GM18870 (cell line): Measurements from ENCODE around the gene CR2.
"Not testable (repeated sequence)": the region's sequence is repeated elsewhere in the genome, so short reads cannot be mapped to it uniquely, and the experiment has no call there.

Experiments used
- ATAC-seq: cut with Tn5 transposase; IDR thresholded peaks from one replicate; pipeline ENCODE4 v1.9.1; 2021; ENCODE audit warnings: moderate library complexity; ENCODE audit not compliant: unreplicated experiment

Gene CR2

DNA sequence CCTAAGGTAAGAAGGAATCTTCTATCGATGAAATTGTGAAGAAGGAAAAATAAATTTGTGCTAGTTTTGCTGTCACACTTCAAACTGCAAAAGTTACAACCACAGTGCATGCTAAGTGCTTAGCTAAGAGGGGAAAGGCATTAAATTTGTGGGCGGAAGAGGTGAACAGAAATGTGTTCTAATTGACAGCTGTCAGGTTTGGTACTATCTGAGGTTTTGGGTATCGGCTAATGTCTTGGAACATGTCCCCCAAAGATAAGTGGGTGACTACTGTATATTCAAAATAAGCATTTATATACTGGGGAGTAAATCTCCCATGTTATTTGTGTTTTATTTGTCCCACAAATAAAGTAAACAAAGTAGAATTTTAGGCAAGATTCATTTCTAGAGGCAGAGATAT is 49.8 kb downstream of the CR2 start:
- no peak for ATAC-seq

DNA sequence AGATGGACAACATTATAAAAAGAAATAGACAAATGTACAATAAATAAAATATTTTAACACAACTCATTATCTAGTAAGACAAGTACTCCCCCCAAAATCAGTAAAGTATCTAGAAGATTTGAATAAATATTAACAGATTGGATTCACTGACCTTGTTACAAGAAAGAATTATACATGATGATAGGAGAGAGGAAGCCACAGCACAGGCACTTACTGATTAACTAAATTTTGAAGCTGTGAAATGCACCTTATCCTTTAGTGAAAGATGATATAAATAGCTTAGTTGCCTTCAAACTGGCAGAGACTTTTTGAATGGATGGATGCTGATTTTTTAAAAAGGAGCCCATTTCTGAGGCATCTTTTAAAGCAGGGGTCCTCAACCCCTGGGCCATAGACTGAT is 50.3 kb downstream of the CR2 start:
- no peak for ATAC-seq

DNA sequence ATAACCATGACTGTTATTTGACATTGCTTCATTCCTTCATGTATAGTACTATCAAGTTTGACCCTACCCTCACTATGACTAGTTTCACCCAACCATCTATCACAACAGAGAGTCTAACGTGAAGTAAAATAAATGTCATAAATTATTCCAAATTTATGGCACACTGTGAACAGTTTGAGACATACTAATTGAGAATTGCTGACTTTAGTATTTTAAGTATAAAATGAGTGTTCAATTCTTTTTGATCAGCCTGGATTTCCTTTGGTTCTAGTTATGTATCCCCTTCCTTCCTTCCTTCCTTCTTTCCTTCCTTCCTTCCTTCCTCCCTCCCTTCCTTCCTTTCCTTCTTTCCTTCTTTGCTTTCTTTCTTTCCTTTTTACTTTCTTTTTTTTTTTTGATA is 56.3 kb downstream of the CR2 start:
- no peak for ATAC-seq

DNA sequence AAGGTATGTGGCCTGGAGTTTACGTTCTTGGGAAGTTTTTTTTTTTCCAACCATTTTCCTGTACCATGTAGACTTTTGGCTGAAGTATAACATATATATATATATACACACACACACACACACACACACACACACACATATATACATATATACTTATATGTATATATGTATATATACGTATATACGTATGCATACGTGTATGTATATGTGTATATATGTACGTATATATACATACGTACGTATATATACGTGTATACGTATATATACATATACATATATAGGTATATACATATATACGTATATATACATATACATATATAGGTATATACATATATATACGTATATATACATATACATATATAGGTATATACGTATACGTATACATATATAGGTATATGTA is 60.8 kb downstream of the CR2 start:
- ATAC-seq, result no peak

DNA sequence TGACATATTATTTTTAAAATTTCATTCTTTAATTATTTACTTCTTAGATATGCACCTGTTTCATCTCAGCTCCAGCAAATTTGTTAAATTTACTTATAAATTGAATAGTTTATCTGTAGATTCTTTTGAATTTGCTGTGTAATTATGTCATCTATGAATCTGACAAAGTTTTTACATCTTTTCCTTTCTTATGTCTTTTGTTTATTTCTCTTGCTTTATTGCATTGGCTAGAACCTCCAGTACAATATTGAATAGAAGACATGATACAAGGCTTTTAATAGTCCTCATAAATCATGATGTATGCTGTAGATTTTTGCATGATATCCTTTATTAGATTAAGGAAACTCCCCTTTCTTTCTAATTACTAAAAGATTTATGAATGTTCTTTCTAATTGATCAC is 62.6 kb downstream of the CR2 start:
- ATAC-seq, result no peak

DNA sequence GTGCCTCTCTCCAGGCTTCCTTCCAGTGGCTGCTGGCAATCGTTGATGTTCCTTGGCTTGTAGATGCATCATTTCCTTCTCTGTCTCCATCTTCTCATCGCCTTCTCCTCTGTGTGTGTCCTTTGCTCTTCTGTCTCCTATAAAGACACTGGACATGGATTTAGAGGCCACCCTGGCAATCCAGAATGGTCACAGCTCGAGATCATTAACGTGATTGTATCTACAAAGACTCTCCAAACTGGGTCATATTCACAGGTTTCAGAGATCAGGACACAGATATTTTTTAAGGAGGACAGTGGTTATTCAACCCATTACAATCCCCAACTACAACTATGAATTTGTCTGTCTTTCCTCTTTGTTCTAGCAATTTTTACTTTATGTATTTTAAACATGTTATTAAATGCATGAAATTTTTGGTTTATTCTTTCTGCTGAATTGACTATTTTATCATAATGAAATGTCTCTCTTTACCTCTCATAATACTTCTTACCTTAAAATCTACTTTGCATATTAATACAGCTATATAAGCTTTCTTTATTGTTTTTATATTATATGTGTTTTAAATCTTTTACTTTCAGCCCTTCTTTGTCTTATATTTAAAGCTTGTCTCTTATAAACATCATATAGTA is 64.6 kb downstream of the CR2 start:
- ATAC-seq, result no peak

DNA sequence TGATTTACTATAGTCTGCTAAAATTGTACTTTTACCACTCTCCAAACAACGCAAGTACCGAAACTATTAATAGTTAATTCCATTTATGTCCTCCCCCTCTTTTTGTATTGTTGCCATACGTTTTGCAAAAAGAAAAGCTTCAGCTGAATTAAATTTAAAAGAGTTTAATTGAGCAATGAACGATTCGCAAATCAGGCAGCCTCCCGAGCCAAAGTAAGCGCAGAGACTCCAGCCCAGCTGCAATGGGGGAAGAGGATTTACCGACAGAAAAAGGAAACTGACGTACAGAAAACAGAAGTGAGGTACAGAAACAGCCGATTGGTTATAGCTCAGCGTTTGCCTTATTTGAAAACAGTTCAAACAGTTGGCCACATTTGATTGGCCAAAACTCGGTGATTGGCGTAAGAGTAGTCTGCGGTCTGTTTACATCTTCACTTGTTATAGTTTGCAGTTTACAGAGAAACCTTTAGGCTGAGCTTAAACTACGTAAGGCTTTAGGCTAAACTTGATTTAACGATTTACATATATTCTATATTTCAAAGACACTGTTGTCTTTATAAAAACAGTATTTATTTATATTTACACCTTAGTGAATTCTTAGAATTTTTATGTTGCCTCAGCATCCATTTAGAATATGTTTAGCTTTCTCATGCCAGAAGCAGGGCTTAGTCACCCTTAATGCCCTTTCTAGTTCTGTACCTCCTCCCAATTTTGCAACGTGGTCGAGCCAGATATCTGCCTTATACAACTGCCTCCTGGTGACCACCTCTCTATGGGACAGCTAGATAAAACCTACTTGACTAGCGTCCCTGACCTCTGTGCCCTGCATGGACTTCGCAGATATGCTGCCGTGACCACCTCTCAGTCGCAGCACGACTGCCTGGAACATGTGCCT is 65.6 kb downstream of the CR2 start:
- ATAC-seq, result no peak

DNA sequence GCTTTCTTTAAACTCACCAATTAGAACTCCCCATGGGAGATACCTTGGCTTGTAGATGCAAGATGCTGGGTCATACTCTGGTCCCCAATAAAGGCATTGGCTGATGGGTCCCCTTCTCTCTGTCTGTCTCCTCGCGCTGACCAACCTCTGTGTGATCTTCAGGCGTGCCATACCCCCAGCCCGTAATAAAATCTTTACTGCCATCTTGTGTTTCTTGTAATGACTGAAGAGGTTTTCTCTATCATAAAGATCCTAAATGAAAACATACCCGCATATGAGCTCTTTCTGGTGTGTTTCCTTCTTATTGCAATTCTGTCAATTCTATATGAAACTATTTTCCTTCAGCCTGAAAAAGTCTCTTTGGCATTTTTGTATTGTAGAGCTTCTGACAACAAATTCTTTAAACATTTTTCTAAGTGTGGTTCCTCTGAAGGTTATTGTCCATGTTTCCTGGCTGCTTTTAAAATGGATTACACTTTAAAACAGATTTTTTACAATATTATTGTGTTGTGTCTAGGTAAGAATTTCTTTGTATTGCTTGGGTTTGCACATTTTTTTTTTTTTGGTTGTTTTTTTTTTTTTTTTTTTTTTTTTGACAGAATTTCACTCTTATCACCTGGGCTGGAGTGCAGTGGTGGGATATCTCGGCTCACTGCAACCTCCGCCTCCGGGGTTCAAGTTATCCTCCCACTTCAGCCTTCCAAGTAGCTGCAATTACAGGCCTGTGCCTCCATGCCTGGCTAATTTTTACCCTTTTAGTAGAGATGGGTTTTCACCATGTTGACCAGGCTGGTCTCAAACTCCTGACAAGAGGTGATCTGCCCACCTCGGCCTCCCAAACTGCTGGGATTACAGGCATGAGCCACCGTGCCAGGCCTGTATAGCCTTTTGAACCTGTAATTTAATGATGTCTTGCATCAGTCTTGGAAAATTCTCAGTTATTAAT is 66.5 kb downstream of the CR2 start:
- not testable (repeated sequence) for ATAC-seq

DNA sequence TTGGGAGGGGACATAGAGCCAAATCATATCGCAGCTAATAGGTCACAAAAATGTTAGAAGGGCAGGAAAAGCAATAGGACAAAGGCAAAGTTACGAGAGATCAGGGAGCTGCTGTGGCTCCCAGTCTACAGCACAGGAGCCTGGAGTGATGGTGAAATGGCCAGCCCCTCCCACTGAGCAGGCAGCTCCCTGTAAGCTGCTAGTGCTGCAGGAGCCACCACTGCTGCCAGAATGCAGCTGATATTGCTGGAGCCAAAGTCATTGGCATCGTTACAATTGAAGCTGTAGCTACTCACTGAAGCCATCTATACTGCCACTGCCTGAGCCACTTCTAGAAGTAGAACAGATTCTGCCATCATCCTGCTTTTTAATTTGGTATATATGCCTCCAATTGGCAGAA is 71.1 kb downstream of the CR2 start:
- not testable (repeated sequence) for ATAC-seq

DNA sequence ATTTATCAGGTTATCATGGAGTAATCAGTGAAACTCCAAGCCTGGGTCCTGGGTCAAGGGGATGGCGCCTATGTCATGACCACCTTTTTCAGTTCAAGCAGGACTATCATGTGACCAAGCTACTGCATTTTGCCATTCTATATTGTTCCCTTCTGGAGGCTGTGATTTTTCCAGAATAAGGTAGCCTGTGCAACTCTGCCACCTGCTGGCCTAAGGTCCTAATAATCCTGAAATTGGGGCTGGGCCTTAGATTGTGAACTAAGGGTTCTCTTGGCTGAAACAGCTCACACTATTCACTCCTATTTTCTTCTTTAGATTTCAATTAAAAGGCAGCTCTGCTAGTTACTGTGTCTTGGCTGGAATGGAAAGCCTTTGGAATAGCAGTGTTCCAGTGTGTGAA is 74.3 kb downstream of the CR2 start:
- not testable (repeated sequence) for ATAC-seq

DNA sequence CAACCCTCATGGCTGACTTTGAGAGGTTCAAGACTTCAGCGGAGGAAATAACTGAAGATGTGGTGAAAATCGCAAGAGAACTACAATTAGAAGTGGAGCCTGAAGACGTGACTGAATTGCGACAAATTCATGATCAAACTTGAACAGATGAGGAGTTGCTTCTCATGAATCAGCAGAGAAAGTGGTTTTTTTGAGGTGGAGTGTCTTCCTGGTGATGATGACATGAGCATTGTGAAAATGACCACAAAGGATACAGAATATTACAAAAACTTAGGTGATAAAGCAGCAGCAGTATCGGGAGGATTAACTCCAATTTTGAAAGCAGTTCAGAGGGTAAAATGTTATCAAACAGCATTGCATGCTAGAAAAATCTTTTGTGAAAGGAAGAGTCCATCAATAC is 82.1 kb downstream of the CR2 start:
- ATAC-seq, result not testable (repeated sequence)
